ENCODE data around the gene XPNPEP1.

Gene XPNPEP1

GRCh38 chr10:109875828-109876821 lies 47.2 kb downstream of the XPNPEP1 start:
- WGBS, 2 donors (ENCODE audit: extremely low coverage in 2 of 2, insufficient read length in 2 of 2, insufficient replicate concordance in 1 of 2) = no CpG with 5 or more reads among the region's 8 CpGs

GRCh38 chr10:109875151-109875568 lies 48.2 kb downstream of the XPNPEP1 start:
- Histone ChIP-seq H3K23ac (ENCODE audit: low read depth, low read length, poor library complexity) (no peak overlapping the region), H3K9ac (ENCODE audit: low read depth, low read length, poor library complexity) (no peak overlapping the region), H4K91ac (ENCODE audit: low read depth, low read length, poor library complexity) (no peak overlapping the region), H3K14ac (ENCODE audit: low read length) (no peak overlapping the region), H3K4ac (ENCODE audit: low read length) (no peak overlapping the region), H2AK5ac (ENCODE audit: low read depth, low read length) (no peak overlapping the region), H3K36me3 (replicated peaks in 1 of 2; ENCODE audit: control insufficient read depth in 2 of 2, insufficient read depth in 2 of 2, low read length in 2 of 2) (peaks cover 19 to 81% of the 10 kb centered on the region in 2 donors), H2BK12ac (ENCODE audit: low read length) (no peak overlapping the region), H3K9me3 (replicated peaks in 1 of 2; ENCODE audit: control insufficient read depth in 2 of 2, insufficient read depth in 1 of 2, low read depth in 1 of 2, low read length in 2 of 2) (no peaks in the 10 kb centered on the region), H2BK5ac (ENCODE audit: low read length) (no peak overlapping the region), H2BK15ac (ENCODE audit: low read length) (no peak overlapping the region), H2AFZ (ENCODE audit: low read length) (no peak overlapping the region), H3K4me1 (ENCODE audit: control insufficient read depth in 2 of 2, insufficient read depth in 1 of 2, low read depth in 1 of 2, low read length in 2 of 2) (no peaks in the 10 kb centered on the region), H3K79me1 (ENCODE audit: low read depth, low read length) (no peaks in the 10 kb centered on the region), H3K18ac (ENCODE audit: low read length) (no peak overlapping the region), H4K8ac (ENCODE audit: low read depth, low read length) (no peak overlapping the region), H3K27ac (replicated peaks; ENCODE audit: low read length) (no peak overlapping the region), H3K4me3 (ENCODE audit: low read length in 2 of 2) (no peak overlapping the region), H3K27me3 (ENCODE audit: control insufficient read depth in 3 of 3, insufficient read depth in 3 of 3, low read depth in 1 of 3, low read length in 3 of 3) (no peaks in the 10 kb centered on the region), H2BK120ac (ENCODE audit: low read depth, low read length) (no peak overlapping the region), H3K4me2 (ENCODE audit: insufficient read depth, low read length, poor library complexity, severe bottlenecking) (no peak overlapping the region)
- DNase-seq (ENCODE audit: low spot score) = no peak
- no CpG with 5 or more reads among the region's 7 CpGs for WGBS, 2 donors (ENCODE audit: extremely low coverage in 2 of 2, insufficient read length in 2 of 2, insufficient replicate concordance in 1 of 2)

More at GRCh38 chr10:109875828-109876821, 47.2 kb downstream of the XPNPEP1 start:
- Histone ChIP-seq H3K9me3 (replicated peaks in 1 of 2; ENCODE audit: control insufficient read depth in 2 of 2, insufficient read depth in 1 of 2, low read depth in 1 of 2, low read length in 2 of 2) (no peaks in the 10 kb centered on the region), H2BK12ac (ENCODE audit: low read length) (no peak overlapping the region), H3K27ac (replicated peaks; ENCODE audit: low read length) (no peak overlapping the region), H2BK5ac (ENCODE audit: low read length) (no peak overlapping the region), H3K27me3 (ENCODE audit: control insufficient read depth in 3 of 3, insufficient read depth in 3 of 3, low read depth in 1 of 3, low read length in 3 of 3) (no peaks in the 10 kb centered on the region), H3K4ac (ENCODE audit: low read length) (no peak overlapping the region), H3K23ac (ENCODE audit: low read depth, low read length, poor library complexity) (no peak overlapping the region), H3K4me3 (ENCODE audit: low read length in 2 of 2) (no peak overlapping the region), H3K4me1 (ENCODE audit: control insufficient read depth in 2 of 2, insufficient read depth in 1 of 2, low read depth in 1 of 2, low read length in 2 of 2) (no peaks in the 10 kb centered on the region), H3K4me2 (ENCODE audit: insufficient read depth, low read length, poor library complexity, severe bottlenecking) (no peak overlapping the region), H2BK15ac (ENCODE audit: low read length) (no peak overlapping the region), H3K14ac (ENCODE audit: low read length) (no peak overlapping the region), H4K91ac (ENCODE audit: low read depth, low read length, poor library complexity) (no peak overlapping the region), H2AFZ (ENCODE audit: low read length) (no peak overlapping the region), H4K8ac (ENCODE audit: low read depth, low read length) (no peak overlapping the region), H3K9ac (ENCODE audit: low read depth, low read length, poor library complexity) (no peak overlapping the region), H2AK5ac (ENCODE audit: low read depth, low read length) (no peak overlapping the region), H3K36me3 (replicated peaks in 1 of 2; ENCODE audit: control insufficient read depth in 2 of 2, insufficient read depth in 2 of 2, low read length in 2 of 2) (peaks cover 21 to 81% of the 10 kb centered on the region in 2 donors), H2BK120ac (ENCODE audit: low read depth, low read length) (no peak overlapping the region), H3K18ac (ENCODE audit: low read length) (no peak overlapping the region), H3K79me1 (ENCODE audit: low read depth, low read length) (no peaks in the 10 kb centered on the region)
- DNase-seq (ENCODE audit: low spot score) = no peak

GRCh38 chr10:109871476-109871875 lies 51.8 kb downstream of the XPNPEP1 start:
- Histone ChIP-seq H3K27me3 (ENCODE audit: control insufficient read depth in 3 of 3, insufficient read depth in 3 of 3, low read depth in 1 of 3, low read length in 3 of 3) (no peaks in the 10 kb centered on the region), H3K4me3 (ENCODE audit: low read length in 2 of 2) (no peak overlapping the region), H2BK15ac (ENCODE audit: low read length) (no peak overlapping the region), H2BK120ac (ENCODE audit: low read depth, low read length) (no peak overlapping the region), H3K27ac (replicated peaks; ENCODE audit: low read length) (no peak overlapping the region), H3K4me2 (ENCODE audit: insufficient read depth, low read length, poor library complexity, severe bottlenecking) (no peak overlapping the region), H3K23ac (ENCODE audit: low read depth, low read length, poor library complexity) (no peak overlapping the region), H2BK12ac (ENCODE audit: low read length) (no peak overlapping the region), H4K91ac (ENCODE audit: low read depth, low read length, poor library complexity) (no peak overlapping the region), H2BK5ac (ENCODE audit: low read length) (no peak overlapping the region), H2AK5ac (ENCODE audit: low read depth, low read length) (no peak overlapping the region), H3K9me3 (replicated peaks in 1 of 2; ENCODE audit: control insufficient read depth in 2 of 2, insufficient read depth in 1 of 2, low read depth in 1 of 2, low read length in 2 of 2) (no peaks in the 10 kb centered on the region), H3K18ac (ENCODE audit: low read length) (no peak overlapping the region), H3K14ac (ENCODE audit: low read length) (no peak overlapping the region), H3K4ac (ENCODE audit: low read length) (no peak overlapping the region), H3K36me3 (replicated peaks in 1 of 2; ENCODE audit: control insufficient read depth in 2 of 2, insufficient read depth in 2 of 2, low read length in 2 of 2) (peaks cover 15 to 95% of the 10 kb centered on the region in 2 donors), H4K8ac (ENCODE audit: low read depth, low read length) (no peak overlapping the region), H3K4me1 (ENCODE audit: control insufficient read depth in 2 of 2, insufficient read depth in 1 of 2, low read depth in 1 of 2, low read length in 2 of 2) (no peaks in the 10 kb centered on the region), H2AFZ (ENCODE audit: low read length) (no peak overlapping the region), H3K9ac (ENCODE audit: low read depth, low read length, poor library complexity) (no peak overlapping the region), H3K79me1 (ENCODE audit: low read depth, low read length) (no peaks in the 10 kb centered on the region)
- no peak for DNase-seq (ENCODE audit: low spot score)
- WGBS, 2 donors (ENCODE audit: extremely low coverage in 2 of 2, insufficient read length in 2 of 2, insufficient replicate concordance in 1 of 2) = no CpG with 5 or more reads among the region's 4 CpGs

- no peak for DNase-seq (ENCODE audit: low spot score)
These were observed 56.2 kb downstream of the XPNPEP1 start for GRCh38 chr10:109866995-109867635.

More at GRCh38 chr10:109866995-109867635, 56.2 kb downstream of the XPNPEP1 start:
- WGBS, 2 donors (ENCODE audit: extremely low coverage in 2 of 2, insufficient read length in 2 of 2, insufficient replicate concordance in 1 of 2) = no CpG with 5 or more reads among the region's 4 CpGs
- Histone ChIP-seq H3K4ac (ENCODE audit: low read length) (no peak overlapping the region), H3K4me1 (ENCODE audit: control insufficient read depth in 2 of 2, insufficient read depth in 1 of 2, low read depth in 1 of 2, low read length in 2 of 2) (peaks cover 0 to under 1% of the 10 kb centered on the region in 2 donors), H3K27me3 (ENCODE audit: control insufficient read depth in 3 of 3, insufficient read depth in 3 of 3, low read depth in 1 of 3, low read length in 3 of 3) (no peaks in the 10 kb centered on the region), H3K9me3 (replicated peaks in 1 of 2; ENCODE audit: control insufficient read depth in 2 of 2, insufficient read depth in 1 of 2, low read depth in 1 of 2, low read length in 2 of 2) (peaks cover 4 to 18% of the 10 kb centered on the region in 2 donors), H3K4me2 (ENCODE audit: insufficient read depth, low read length, poor library complexity, severe bottlenecking) (no peak overlapping the region), H2AFZ (ENCODE audit: low read length) (no peak overlapping the region), H3K9ac (ENCODE audit: low read depth, low read length, poor library complexity) (no peak overlapping the region), H3K23ac (ENCODE audit: low read depth, low read length, poor library complexity) (no peak overlapping the region), H3K36me3 (replicated peaks in 1 of 2; ENCODE audit: control insufficient read depth in 2 of 2, insufficient read depth in 2 of 2, low read length in 2 of 2) (peaks cover 10 to 91% of the 10 kb centered on the region in 2 donors), H2BK120ac (ENCODE audit: low read depth, low read length) (no peak overlapping the region), H2BK12ac (ENCODE audit: low read length) (no peak overlapping the region), H2BK5ac (ENCODE audit: low read length) (no peak overlapping the region), H4K8ac (ENCODE audit: low read depth, low read length) (no peak overlapping the region), H2BK15ac (ENCODE audit: low read length) (no peak overlapping the region), H3K4me3 (ENCODE audit: low read length in 2 of 2) (no peak overlapping the region), H4K91ac (ENCODE audit: low read depth, low read length, poor library complexity) (no peak overlapping the region), H3K14ac (ENCODE audit: low read length) (no peak overlapping the region), H3K18ac (ENCODE audit: low read length) (no peak overlapping the region), H3K79me1 (ENCODE audit: low read depth, low read length) (no peaks in the 10 kb centered on the region), H3K27ac (replicated peaks; ENCODE audit: low read length) (no peak overlapping the region), H2AK5ac (ENCODE audit: low read depth, low read length) (no peak overlapping the region)
